HFFc6 (cell line): Measurements from ENCODE around the gene CDC42BPA. TPM values are rescaled to one million over a fixed set of nuclear protein-coding genes. Genes with fewer than 3 reads are reported as not detected.

Experiments used
- DNase-seq: peaks from one replicate; pipeline ENCODE4 v3.0.0-alpha.2; 2018
- H3K27ac Mint-ChIP-seq: 2 replicates; pipeline ENCODE4 v1.8.0; 2020; ENCODE audit warnings: mild to moderate bottlenecking, mixed read lengths
- H3K27me3 Mint-ChIP-seq: 2 replicates; pipeline ENCODE4 v1.8.0; 2021; ENCODE audit warnings: mild to moderate bottlenecking, moderate library complexity, mixed read lengths; ENCODE audit not compliant: insufficient read depth
- H3K36me3 Mint-ChIP-seq: 2 replicates; pipeline ENCODE4 v1.8.0; 2021; ENCODE audit warnings: low read depth, mixed read lengths
- H3K4me1 Mint-ChIP-seq: 2 replicates; pipeline ENCODE4 v1.8.0; 2020; ENCODE audit warnings: low read depth, mixed read lengths
- H3K4me3 Mint-ChIP-seq: 2 replicates; pipeline ENCODE4 v1.8.0; 2020; ENCODE audit warnings: mild to moderate bottlenecking, moderate library complexity, mixed read lengths
- H3K9me3 Mint-ChIP-seq: 2 replicates; pipeline ENCODE4 v1.8.0; 2020; ENCODE audit warnings: mild to moderate bottlenecking, mixed read lengths
- CTCF ChIP-seq: fragments of 200-600 bp; sonication (generic); IDR thresholded peaks from 2 replicates; pipeline ENCODE4 v1.5.0; 2021; ENCODE audit warnings: antibody characterized with exemption, mild to moderate bottlenecking
- total RNA-seq, 6 experiments: library from RNA; stranded (reverse); fragmentation: NEBNext Ultra II Directional; extraction: Animal tissue kit (Norgen Biotek cat#: 25700); gene quantifications; 2 replicates in 1 of 6; 3 replicates in 5 of 6; pipeline ENCODE4 v1.2.3, GENCODE V29; 2021

Gene CDC42BPA
- total RNA-seq, 6 experiments from 2014 or later, result 32.8 to 37.8 (median 35.8) TPM

GRCh38 chr1:226985839-226986463 is 332.3 kb downstream of the CDC42BPA start:
- Mint-ChIP-seq H3K27me3 (peaks cover 5% of the 10 kb centered on the region; the same call in 1 of the 2 replicates), H3K4me1 (no peaks in the 10 kb centered on the region), H3K36me3 (peaks cover 26% of the 10 kb centered on the region), H3K4me3 (no peak overlapping the region), H3K9me3 (no peaks in the 10 kb centered on the region), H3K27ac (no peak overlapping the region)
- TF ChIP-seq CTCF, result no peak
- DNase-seq, result no peak

- peaks cover 26% of the 10 kb centered on the region for H3K36me3 Mint-ChIP-seq
- H3K4me3 Mint-ChIP-seq, result no peak overlapping the region
- no peaks in the 10 kb centered on the region for H3K4me1 Mint-ChIP-seq
- no peak overlapping the region for H3K27ac Mint-ChIP-seq
- no peak for TF ChIP-seq CTCF
- H3K27me3 Mint-ChIP-seq, result peaks cover 5% of the 10 kb centered on the region; the same call in 1 of the 2 replicates
- DNase-seq, result no peak
- H3K9me3 Mint-ChIP-seq, result no peaks in the 10 kb centered on the region
Measured at GRCh38 chr1:226985239-226985838, 333.0 kb downstream of the CDC42BPA start.

- H3K36me3 Mint-ChIP-seq, result peaks cover 26% of the 10 kb centered on the region
- H3K9me3 Mint-ChIP-seq, result no peaks in the 10 kb centered on the region
- no peak overlapping the region for H3K4me3 Mint-ChIP-seq
- H3K27ac Mint-ChIP-seq, result no peak overlapping the region
- TF ChIP-seq CTCF, result no peak
- no peak for DNase-seq
- no peaks in the 10 kb centered on the region for H3K4me1 Mint-ChIP-seq
- H3K27me3 Mint-ChIP-seq, result peaks cover 5% of the 10 kb centered on the region; the same call in 1 of the 2 replicates
Measured at GRCh38 chr1:226984521-226985238, 333.6 kb downstream of the CDC42BPA start.

- no peak for DNase-seq
- no peak for TF ChIP-seq CTCF
- Mint-ChIP-seq H3K4me1 (no peaks in the 10 kb centered on the region), H3K9me3 (no peaks in the 10 kb centered on the region), H3K4me3 (no peak overlapping the region), H3K27me3 (peaks cover 5% of the 10 kb centered on the region; the same call in 1 of the 2 replicates), H3K27ac (no peak overlapping the region), H3K36me3 (peaks cover 26% of the 10 kb centered on the region)
Measured at GRCh38 chr1:226983992-226984364, 334.3 kb downstream of the CDC42BPA start.

GRCh38 chr1:226983247-226983991 is 334.9 kb downstream of the CDC42BPA start:
- Mint-ChIP-seq H3K27ac (no peak overlapping the region), H3K9me3 (no peaks in the 10 kb centered on the region), H3K4me1 (no peaks in the 10 kb centered on the region), H3K36me3 (peaks cover 22% of the 10 kb centered on the region), H3K4me3 (no peak overlapping the region), H3K27me3 (peaks cover 5% of the 10 kb centered on the region; the same call in 1 of the 2 replicates)
- TF ChIP-seq CTCF, result no peak
- no peak for DNase-seq
